T-helper 2 cell treated with Interferon-gamma antibody and Interleukin-4, amounts not matched to agents 100 ng/mL and 5 ng/mL, for 36 hours (primary cell): ENCODE measurements around the gene MUS81. TPM values are rescaled to one million over a fixed set of nuclear protein-coding genes. Genes with fewer than 3 reads are reported as not detected.

Experiments
- intact Hi-C: fragments of 100-400 bp; cut with micrococcal nuclease; formaldehyde crosslinking; loops from one replicate; pipeline ENCODE4 v1.15.1; 2023
- total RNA-seq: library from RNA; stranded (reverse); gene quantifications from 2 replicates; pipeline ENCODE4 v1.2.3, GENCODE V29; 2022

MUS81 gene
- total RNA-seq, 1 donor from 2014 or later = 94.0 TPM

GRCh38 chr11:65859812-65860277 is 388 bp upstream of the MUS81 start:
- intact Hi-C loops = loop anchor here (1.0 to 2.0 kb wide), 8 partner anchors 13 to 409 kb away; partner anchors contain the start of genes BANF1, EIF1AD, RAB1B and SART1

GRCh38 chr11:65861165-65861505 is 902 bp downstream of the MUS81 start:
- intact Hi-C loops = loop anchor here (1.0 kb wide), 1 partner anchor 23 kb away; no protein-coding TSS in a partner anchor

- intact Hi-C loops = loop anchor here (1.0 kb wide), 1 partner anchor 23 kb away; no protein-coding TSS in a partner anchor
These were observed 1.4 kb downstream of the MUS81 start for GRCh38 chr11:65861533-65862183.

- intact Hi-C loops = no loop called here
These were observed 2.0 kb downstream of the MUS81 start for GRCh38 chr11:65862191-65862735.

GRCh38 chr11:65862941-65863888 is 3.0 kb downstream of the MUS81 start:
- intact Hi-C loops = no loop called here

GRCh38 chr11:65863889-65864705 is 3.9 kb downstream of the MUS81 start:
- intact Hi-C loops = no loop called here

- intact Hi-C loops = no loop called here
These were observed 4.7 kb downstream of the MUS81 start for GRCh38 chr11:65864706-65865471.

GRCh38 chr11:65865550-65866172 is 5.4 kb downstream of the MUS81 start:
- intact Hi-C loops = no loop called here

GRCh38 chr11:65866509-65867283 is 6.5 kb downstream of the MUS81 start:
- intact Hi-C loops = no loop called here

GRCh38 chr11:65867284-65868071 is 7.2 kb downstream of the MUS81 start:
- intact Hi-C loops = no loop called here

GRCh38 chr11:65868076-65868667 is 7.9 kb downstream of the MUS81 start:
- intact Hi-C loops = no loop called here

- intact Hi-C loops = no loop called here
These were observed 8.7 kb downstream of the MUS81 start for GRCh38 chr11:65868907-65869306.

- intact Hi-C loops = no loop called here
These were observed 9.5 kb downstream of the MUS81 start for GRCh38 chr11:65869643-65870306.

- intact Hi-C loops = no loop called here
These were observed 10.1 kb downstream of the MUS81 start for GRCh38 chr11:65870307-65870658.

- intact Hi-C loops = no loop called here
These were observed 10.8 kb downstream of the MUS81 start for GRCh38 chr11:65870706-65871681.
